Stimulated activated CD4-positive, alpha-beta T cell treated with anti-CD3 and anti-CD28 coated beads, Interleukin-12 subunit alpha, Interleukin-12 subunit beta, amount 100 ng/mL, for 24 hours (primary cell): ENCODE data around the gene RETREG2.
A peak's percentile ranks its signal among the peaks of the same experiment; 100 is the strongest.

Source experiments
- DNase-seq, 2 experiments: peaks; one replicate each; pipeline ENCODE4 v3.0.0-alpha.2; 2020; ENCODE audit warnings: low read depth in 2 of 2

The RETREG2 gene

DNA sequence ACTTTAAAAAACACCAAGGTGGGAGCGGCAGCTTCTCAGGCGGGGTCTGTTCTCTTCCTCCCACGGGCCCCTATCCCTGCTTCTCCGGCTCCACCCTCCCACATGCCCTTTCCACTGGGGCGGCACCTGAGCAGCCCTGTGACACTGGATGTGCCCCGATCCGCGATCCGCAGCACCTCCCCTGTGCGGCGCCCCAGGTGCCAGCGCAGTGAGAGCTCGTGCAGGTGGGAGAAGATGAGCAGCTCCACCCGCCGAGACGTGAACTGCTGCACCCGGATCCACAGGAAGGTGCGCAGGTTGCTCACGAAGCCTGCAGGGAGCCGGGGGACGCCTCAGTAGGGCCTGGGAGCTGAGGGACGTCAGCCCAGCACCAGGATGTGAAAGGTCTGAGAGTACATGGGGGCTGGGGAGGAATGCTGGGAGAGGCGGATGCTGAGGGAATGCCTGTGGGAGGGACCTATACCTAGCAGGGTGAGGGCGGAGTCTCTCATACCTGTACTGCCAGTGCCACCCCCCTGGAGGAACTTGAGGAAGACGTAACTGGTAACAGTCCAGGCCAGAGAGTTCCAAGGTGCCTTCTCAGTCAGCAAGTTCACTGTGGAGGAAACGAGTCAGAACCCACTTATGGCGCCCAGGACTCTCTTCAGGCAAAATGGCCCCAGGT, 37.9 kb downstream of the RETREG2 start:
- DNase-seq: no peak

DNA sequence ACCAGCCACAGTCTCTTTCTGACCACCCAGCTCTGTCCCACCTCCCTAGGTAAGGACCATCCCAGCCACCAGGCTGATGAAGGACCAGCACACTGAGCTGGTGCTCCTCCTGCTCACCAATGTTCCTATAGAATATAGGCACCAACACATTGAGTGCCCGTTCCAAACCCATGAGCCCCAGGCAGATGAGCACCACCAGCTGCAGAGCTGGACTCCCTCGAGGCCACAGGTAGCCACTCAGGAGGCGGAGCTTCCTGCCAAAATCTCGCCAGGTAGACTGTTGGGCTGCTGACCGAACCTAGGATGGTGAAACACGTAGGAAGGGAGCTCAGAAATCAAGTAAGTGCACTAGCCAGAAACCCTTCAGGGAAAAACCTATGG, 38.5 kb downstream of the RETREG2 start:
- DNase-seq: no peak

DNA sequence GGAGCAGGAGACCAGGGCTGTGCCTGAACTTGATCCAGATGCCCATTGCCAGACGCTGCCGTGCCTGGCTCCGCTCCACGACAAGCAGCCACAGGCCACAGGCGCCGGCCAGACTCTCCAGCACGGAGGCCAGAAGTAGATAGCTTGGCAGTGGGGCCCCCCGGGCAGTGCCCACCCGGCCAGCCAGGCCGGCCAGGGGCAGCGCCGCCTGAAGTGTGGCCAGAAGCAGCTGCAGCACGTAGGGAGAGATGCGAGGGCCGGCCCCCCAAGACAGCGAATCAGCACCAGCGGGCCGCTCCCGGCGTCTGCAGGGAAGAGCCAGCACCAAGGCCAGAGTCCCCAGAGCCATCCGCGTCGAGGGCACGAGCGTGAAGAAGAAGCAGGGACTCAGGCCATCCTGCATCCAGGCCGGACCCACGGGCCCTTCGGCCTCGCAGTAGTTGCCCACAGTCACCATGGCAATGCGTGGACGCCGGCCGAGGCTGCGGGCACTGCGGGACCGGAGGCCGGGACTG, 40.2 kb downstream of the RETREG2 start:
- DNase-seq: peak in 1 of 2 experiments; percentile 29

DNA sequence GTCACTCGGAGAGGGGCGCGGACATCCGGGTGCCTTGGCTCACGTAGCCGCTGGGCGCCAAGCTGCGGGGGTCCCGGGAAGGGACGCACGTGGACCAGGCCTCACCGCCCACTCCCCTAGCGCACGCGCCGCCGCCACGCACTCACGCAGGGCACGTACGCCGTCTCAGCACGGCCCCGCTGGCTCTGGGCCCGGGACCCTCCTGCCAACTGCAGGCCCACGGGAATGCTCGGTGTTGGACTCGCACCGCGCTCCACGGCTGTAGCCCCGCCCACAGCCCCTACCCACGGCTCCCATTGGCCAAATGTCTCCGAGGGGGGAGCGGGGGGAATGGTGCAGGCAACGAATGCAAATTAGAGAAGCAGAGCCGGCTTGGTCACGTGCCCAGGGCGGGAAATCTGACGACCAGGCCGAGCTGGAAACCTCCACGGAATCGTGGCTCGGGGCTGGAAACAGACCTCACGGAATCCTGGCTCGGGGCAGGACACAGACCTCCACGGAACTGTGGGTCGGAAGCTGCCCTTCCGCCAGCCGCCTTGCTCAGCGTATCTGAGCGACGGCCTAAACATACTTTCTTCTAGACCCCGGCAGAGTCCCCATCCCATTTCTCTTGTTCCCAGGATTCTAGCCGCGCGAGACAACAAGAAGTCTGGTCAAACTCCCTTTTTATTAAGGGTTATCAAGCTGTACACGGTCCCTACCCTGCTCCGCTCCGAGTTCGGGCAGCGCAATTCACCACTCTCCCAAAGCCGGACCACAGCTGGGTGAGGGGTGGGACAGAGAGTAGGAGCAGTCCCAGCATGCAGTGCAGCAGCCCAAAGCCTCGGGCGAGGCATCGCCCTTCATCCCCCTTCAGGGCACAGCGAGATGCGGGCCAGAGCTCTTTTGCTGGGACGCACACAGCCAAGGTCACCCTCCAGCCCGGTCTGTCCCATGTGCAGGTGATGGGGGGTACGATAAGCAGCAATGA, 40.9 kb downstream of the RETREG2 start, which contains the start of gene ABCB6:
Gene ABCB6, minus strand, starts transcription at position 227 of the 970 bp plus-strand sequence. CDS start 285 bp downstream, outside the sequence.
- peak; percentile 80 to 91 for DNase-seq

DNA sequence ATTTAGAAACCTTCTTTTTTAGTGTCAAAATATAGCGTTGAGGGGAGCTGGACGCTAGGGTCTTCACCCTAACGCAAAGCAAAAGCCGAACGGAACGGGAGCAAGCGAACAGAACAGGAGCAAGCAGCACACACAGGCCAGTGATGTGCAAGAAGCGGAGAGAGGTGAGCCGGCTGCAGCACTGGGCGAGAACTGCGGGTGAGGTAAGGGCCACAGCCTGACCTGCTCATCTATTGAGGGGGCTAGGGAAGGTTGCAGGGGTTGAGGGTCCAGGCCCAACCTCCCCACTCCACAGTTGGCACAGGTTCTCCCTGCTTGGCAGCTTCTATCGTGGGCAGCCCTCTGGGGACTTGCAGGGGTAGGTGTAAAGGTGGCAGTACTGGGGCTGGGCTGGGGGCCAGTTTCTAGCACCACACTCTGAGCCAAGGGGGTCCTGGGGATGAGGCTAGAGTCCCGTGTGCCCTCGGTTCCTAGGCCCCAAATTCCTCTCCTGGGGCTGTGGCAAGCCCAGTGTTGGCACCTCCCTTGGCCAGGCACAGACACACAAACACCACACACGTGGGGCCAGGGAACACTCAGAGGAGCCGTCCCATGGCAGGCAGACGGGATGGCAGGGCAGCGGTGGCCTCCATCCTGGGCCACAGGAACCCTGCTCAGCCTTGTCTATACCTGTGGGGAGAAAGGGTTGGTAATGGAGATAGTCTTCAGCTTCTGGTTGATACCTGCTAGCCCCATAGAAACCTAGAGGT, 41.9 kb downstream of the RETREG2 start:
- no peak for DNase-seq

DNA sequence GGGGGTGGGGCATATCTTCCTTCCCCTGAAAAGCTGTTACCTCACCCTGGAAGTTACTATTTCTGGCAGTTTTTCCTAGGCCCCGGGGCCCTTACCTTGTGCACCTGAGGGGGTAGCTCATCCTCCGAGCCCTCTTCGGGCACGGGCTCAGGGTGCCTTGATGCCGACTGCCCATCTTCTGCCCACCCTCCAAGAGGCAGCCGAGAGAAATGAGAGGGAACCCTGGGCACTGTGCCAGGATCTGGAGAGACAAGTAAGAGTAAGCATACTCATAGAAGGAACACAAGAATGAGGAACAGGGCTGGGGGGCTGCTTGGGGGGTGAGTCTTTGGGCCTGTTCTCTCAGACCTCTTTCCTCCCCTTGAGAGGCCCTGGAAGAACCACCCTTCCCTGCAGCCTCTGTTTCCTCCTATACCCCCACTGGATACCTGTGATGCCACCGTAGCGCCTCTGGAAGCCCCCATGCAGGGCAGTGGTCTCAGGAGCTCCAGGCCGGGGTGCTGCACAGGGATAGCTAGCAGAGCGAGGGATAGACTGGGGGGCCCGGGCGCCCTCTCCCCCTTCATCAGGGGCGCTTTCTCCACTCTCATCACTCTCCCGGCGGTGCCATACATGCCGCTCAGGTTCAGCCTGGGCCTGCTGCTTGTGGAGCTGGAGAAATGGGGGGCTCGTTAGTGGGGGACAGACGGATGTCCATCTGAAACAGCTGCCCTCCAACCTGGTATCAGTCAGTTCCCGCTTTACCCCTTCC, 42.8 kb downstream of the RETREG2 start:
- DNase-seq: no peak

DNA sequence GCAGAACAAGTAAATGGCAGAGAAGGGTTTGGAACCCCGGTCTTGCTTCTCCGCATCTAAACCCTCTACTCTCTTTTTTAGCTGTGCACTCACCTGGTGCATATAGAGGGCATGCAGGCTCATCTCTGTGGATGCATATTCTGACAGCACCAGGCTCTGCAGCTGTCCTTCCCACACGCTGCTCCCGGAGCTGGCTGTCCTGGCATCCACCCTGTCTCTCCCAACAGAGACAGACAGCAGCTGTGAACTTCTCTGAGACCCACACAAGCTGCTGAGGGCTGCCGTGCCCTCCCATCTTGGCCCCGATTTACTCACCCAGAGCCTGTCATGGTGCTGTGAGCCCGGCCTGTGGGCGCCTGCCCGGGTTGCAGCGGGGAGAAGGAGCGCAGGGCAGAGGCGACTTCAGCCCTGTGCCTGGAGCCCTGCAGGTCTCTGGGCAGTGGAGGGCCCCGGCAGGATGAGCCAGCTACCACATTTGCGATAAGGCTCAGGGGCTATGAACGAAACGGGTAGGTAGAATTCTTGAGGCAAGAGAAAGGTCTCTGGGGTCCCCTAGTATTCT, 44.0 kb downstream of the RETREG2 start:
- DNase-seq: no peak

DNA sequence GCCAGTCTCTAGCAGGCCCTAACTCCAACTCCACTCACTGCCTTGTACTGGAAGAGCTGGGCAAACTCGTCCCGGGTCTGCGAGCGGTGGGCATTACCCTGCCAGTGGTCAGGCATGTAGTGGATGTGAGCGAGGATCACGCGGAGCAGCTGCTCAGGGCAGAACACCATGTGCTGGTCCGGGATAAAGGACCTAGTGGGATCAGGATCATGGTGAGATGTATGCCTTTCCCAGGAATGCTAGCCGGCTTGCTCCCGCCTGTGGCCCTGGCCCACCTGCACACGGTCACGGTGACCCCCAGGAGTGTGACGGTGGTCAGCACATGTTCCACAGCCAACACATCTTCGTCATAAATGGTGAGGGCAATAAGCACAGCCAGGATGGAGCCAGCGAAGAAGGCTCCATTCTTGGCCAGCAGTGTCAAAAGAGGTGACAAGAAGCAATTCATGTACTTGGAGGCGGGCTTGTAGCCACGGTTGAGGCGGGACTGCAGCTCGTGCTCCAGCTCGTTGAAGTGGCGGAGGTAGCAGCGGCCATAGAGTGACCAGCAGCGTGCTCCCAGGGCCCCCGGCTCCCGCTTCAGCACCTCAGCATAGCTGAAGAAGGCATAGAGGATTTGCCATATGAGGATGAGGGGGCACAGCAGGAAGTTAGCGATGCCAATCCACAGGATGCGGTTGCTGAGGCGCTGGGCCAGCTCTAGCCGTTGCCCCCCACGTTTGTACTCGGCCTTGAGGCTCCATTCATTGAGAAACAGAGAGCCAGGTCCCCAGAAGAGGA, 45.9 kb downstream of the RETREG2 start:
- DNase-seq: no peak

DNA sequence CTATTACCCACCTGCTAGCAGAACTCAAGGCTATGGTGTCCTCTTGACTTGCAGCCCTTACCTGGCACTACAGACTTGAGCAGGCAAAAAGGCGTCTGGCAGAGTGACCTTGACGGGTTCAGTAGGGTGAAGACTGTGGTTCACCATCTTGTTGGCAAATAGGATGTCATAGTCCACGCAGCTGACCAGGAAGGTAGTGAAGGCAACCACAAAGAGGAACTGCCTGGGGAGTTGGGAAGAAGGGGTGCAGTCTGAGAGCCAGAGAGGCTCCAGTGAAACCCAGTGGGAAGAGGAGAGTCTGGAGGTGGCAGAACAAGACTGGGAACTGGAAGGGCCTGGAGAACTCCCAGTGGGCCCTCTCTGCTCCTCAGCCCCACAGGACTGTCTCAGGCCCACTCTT, 47.3 kb downstream of the RETREG2 start:
- no peak for DNase-seq

DNA sequence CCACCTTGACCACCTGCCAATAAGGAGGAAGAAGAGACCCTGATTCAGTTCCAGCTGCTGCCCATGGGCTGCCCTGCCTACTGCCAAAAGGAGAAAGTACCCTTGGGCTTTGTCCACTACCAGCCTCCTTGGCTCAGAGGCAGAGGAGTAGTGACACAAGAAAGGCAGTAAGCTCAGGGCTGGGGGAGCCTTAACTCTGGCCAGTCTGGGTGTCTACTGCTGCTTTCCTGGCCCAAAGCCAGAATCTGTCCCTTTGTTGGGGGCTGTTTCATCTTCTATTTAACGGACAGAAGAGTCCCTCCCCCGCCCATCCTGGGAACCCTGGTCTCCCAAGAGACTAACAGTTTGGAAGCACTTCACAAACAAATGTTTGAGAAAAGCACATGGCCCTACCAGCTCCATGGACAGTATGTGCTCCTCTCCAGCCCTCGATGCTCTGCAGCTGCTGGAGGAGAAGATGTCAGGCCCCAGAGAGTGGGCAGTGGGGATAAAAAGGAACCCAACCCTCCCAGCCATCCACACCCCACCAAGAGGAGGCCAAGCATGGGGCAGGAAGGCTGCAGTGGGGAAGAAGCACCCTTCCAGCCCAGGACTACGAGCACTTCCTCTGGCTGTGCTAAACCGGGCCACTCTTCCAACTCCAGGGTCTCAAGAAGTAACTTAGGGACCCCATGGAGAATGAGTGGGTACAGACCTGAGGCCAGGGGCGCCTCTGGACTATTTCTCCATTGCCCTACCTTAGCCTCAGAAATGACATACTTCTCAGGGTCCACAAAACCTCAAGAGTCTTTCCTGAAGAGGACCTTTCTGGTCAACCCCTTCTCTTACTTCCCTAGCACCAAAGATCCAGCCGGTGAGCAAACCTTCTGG, 50.2 kb downstream of the RETREG2 start:
- no peak for DNase-seq

DNA sequence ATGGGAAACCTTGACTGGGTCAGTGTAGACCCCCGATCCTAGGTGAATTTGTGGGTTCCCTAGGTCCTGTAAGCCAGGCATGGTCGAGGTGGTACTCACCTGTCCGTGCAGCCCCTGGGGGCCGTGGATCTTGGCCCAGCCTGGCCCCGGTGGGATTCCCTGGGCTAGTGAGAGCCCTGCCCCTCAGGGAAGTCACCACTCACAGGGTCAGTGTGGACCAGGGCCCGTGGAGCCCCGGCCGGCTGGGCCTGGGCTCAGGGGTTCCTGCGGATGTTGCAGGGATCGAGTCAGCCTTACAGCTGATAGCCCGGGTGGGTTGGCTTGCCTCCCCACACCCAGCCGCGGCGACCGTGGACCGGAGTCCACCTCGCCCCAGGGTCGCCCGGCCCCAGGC, 50.8 kb downstream of the RETREG2 start:
- DNase-seq: no peak

DNA sequence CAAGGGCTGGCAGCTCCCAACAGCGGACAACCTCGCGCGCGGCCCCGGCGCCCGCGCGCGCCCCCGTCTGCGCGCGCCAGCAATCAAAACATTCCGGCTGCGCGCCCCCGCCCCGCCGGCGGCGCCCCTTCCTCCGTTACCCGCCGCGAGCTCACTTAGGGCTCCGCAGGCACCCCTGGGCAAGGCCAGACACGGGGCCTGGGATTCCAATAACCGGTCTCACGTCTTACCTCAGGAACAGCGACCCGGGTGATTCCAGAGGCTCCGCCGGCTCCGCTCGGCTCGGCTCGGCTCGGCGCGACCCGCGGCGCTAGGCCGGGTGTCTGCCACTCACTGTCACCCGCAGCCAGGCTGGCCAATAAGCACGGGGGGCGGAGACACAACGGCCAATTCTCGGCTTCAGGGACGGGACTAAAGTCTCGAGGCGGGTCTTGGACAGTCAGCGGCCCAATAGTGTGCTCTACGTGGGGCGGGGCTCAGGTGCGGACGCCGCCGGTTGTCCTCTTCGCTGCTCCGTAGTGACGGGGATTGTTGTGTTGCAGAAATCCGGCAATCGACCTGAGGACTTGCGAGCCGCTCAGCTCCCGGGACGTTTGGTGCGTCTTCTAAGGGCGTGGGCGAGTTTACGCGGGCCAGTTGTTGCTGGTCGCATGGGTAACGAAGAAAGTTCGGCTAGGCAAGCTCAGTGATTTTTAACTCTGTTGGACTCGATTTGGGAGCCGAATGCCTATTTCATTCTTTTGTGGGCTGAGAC, 51.4 kb downstream of the RETREG2 start, which contains the start of the genes ANKZF1 and ATG9A:
Gene ANKZF1, plus strand, starts transcription at position 502 of the 754 bp plus-strand sequence. CDS start 452 bp downstream, outside the sequence.
Gene ATG9A, minus strand, starts transcription at position 332 of the 754 bp plus-strand sequence. CDS start 1,612 bp downstream, outside the sequence.
- DNase-seq: peak; percentile 95 to 98

DNA sequence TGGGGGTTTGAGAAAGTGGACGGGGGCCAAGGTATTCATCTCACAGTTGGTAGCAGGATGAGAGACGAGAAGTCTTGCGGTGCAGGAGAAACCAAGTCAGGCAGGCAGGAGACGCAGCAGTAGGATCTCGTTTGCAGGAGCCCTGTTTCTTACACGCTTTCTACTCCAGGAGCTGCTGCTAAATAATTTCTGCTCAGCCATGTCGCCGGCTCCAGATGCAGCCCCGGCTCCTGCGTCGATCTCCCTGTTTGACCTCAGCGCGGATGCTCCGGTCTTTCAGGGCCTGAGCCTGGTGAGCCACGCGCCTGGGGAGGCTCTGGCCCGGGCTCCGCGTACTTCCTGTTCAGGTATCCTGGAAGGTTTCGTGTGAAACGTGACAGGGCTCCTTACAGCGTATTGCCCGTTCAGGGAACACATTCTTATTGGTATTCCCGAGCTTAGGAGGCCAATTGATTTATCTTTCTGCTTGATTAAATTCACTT, 52.0 kb downstream of the RETREG2 start:
- peak in 1 of 2 experiments; percentile 64 for DNase-seq

DNA sequence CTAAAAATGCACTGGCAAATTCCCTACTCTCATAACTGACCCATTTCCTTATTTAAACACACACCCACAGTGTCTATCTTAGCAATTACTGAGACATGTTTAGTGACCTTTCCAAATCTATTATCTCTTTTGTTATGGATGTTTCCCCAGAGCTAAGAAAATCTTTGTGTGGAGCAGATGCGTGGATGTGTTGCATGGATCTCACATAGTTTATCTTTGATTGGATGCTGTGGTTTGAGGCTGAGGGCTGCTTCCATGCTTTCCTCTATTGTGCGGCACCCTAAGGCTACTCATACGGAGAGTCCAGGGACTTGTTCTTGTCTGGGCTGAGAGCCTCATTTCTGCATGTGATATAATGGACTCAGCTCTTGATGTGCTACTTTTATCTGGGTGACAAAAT, 56.3 kb downstream of the RETREG2 start:
- no peak for DNase-seq
